ENCODE results near the gene ASIC4. TPM values are rescaled to one million over a fixed set of nuclear protein-coding genes. Genes with fewer than 3 reads are reported as not detected.

The ASIC4 gene
- total and polyA plus RNA-seq, 2 of the 13 experiments (the other 11 are each of a cell fraction or from before 2014, with no cell fraction given) = 0.03 TPM; not detected in 1

DNA sequence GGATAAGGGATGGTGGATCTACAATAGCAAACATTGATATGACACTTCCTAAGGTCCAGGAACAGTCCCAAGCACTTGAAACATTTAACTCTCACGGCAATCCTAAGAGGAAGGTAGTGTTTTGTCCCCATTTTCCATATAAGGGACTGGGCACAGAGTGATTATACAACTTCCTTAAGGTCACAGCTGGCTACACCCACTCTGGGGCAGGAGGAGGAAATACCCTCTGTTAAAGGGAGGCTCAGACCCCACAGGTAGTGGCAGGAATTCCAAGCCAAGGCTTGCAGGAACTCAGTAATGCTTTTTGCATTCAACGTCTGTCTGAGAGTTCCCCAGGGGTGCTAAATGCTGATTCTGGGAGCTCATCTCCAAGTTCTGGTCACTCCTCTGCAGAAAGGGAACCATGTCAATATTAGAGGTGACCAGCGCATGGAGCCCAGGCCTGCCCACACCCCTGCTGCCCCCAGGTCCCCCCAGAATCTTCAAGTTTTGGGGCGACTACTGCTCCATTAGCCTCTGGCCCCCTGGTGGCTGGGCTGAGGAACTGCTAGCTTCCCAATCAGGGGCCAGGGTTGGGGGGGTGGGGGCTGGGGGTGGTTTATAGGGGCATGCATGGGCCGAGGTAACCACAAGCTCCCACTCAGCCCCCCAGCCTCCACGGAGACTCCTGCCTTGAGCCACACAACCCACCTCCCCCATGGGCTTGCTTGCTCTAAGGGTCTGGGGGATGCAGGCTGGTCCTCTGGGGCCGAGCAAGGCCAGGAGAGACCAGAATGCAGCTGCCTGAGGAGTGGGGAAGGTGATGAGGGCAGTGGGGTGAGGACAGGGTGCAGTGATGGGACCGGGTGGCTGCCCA is 46.0 kb downstream of the ASIC4 start (continued):
- TF ChIP-seq MAZ (IDR thresholded peaks at IDR 0.05; ENCODE audit: borderline replicate concordance, low read depth, low read length) (no peak), MAZ (CRISPR knock-in tag; IDR thresholded peaks at IDR 0.05; ENCODE audit: low read depth) (0 out of 2 replicates have a peak, but pooled peaks have one; percentile 24), SP1 (IDR thresholded peaks at IDR 0.05) (no peak), SP1 (CRISPR knock-in tag; IDR thresholded peaks at IDR 0.05) (no peak), ZZZ3 (CRISPR knock-in tag; IDR thresholded peaks at IDR 0.05; ENCODE audit: borderline replicate concordance) (no peak), ZNF776 (CRISPR knock-in tag; IDR thresholded peaks at IDR 0.05) (0 out of 2 replicates have a peak, but pooled peaks have one; percentile 12), ZNF253 (CRISPR knock-in tag; IDR thresholded peaks at IDR 0.05; ENCODE audit: borderline replicate concordance) (no peak), ZNF382 (CRISPR knock-in tag; IDR thresholded peaks at IDR 0.05; ENCODE audit: borderline replicate concordance) (no peak), CBX2 (IDR thresholded peaks at IDR 0.05; ENCODE audit: low read depth, low read length) (no peak), CBX2 (CRISPR knock-in tag; IDR thresholded peaks at IDR 0.05; ENCODE audit: low read depth) (no peak), IRX3 (CRISPR knock-in tag; IDR thresholded peaks at IDR 0.05; ENCODE audit: borderline replicate concordance, low read depth) (no peak), WIZ (CRISPR knock-in tag; IDR thresholded peaks at IDR 0.05) (no peak), RFX5 (IDR thresholded peaks at IDR 0.05; ENCODE audit: low read depth, low read length) (no peak), KLF13 (CRISPR knock-in tag; IDR thresholded peaks at IDR 0.05) (no peak)
- TF ChIP-seq, protein P1, sequence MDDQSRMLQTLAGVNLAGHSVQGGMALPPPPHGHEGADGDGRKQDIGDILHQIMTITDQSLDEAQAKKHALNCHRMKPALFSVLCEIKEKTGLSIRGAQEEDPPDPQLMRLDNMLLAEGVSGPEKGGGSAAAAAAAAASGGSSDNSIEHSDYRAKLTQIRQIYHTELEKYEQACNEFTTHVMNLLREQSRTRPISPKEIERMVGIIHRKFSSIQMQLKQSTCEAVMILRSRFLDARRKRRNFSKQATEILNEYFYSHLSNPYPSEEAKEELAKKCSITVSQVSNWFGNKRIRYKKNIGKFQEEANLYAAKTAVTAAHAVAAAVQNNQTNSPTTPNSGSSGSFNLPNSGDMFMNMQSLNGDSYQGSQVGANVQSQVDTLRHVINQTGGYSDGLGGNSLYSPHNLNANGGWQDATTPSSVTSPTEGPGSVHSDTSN (CRISPR knock-in tag; IDR thresholded peaks at IDR 0.05; ENCODE audit: borderline replicate concordance) = no peak
- TF ChIP-seq, protein P2, sequence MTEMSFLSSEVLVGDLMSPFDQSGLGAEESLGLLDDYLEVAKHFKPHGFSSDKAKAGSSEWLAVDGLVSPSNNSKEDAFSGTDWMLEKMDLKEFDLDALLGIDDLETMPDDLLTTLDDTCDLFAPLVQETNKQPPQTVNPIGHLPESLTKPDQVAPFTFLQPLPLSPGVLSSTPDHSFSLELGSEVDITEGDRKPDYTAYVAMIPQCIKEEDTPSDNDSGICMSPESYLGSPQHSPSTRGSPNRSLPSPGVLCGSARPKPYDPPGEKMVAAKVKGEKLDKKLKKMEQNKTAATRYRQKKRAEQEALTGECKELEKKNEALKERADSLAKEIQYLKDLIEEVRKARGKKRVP (CRISPR knock-in tag; IDR thresholded peaks at IDR 0.05) = no peak
- TF ChIP-seq, protein P3, sequence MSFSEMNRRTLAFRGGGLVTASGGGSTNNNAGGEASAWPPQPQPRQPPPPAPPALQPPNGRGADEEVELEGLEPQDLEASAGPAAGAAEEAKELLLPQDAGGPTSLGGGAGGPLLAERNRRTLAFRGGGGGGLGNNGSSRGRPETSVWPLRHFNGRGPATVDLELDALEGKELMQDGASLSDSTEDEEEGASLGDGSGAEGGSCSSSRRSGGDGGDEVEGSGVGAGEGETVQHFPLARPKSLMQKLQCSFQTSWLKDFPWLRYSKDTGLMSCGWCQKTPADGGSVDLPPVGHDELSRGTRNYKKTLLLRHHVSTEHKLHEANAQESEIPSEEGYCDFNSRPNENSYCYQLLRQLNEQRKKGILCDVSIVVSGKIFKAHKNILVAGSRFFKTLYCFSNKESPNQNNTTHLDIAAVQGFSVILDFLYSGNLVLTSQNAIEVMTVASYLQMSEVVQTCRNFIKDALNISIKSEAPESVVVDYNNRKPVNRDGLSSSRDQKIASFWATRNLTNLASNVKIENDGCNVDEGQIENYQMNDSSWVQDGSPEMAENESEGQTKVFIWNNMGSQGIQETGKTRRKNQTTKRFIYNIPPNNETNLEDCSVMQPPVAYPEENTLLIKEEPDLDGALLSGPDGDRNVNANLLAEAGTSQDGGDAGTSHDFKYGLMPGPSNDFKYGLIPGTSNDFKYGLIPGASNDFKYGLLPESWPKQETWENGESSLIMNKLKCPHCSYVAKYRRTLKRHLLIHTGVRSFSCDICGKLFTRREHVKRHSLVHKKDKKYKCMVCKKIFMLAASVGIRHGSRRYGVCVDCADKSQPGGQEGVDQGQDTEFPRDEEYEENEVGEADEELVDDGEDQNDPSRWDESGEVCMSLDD (CRISPR knock-in tag; IDR thresholded peaks at IDR 0.05; ENCODE audit: borderline replicate concordance) = peak; percentile 97
- TF ChIP-seq, protein P4, sequence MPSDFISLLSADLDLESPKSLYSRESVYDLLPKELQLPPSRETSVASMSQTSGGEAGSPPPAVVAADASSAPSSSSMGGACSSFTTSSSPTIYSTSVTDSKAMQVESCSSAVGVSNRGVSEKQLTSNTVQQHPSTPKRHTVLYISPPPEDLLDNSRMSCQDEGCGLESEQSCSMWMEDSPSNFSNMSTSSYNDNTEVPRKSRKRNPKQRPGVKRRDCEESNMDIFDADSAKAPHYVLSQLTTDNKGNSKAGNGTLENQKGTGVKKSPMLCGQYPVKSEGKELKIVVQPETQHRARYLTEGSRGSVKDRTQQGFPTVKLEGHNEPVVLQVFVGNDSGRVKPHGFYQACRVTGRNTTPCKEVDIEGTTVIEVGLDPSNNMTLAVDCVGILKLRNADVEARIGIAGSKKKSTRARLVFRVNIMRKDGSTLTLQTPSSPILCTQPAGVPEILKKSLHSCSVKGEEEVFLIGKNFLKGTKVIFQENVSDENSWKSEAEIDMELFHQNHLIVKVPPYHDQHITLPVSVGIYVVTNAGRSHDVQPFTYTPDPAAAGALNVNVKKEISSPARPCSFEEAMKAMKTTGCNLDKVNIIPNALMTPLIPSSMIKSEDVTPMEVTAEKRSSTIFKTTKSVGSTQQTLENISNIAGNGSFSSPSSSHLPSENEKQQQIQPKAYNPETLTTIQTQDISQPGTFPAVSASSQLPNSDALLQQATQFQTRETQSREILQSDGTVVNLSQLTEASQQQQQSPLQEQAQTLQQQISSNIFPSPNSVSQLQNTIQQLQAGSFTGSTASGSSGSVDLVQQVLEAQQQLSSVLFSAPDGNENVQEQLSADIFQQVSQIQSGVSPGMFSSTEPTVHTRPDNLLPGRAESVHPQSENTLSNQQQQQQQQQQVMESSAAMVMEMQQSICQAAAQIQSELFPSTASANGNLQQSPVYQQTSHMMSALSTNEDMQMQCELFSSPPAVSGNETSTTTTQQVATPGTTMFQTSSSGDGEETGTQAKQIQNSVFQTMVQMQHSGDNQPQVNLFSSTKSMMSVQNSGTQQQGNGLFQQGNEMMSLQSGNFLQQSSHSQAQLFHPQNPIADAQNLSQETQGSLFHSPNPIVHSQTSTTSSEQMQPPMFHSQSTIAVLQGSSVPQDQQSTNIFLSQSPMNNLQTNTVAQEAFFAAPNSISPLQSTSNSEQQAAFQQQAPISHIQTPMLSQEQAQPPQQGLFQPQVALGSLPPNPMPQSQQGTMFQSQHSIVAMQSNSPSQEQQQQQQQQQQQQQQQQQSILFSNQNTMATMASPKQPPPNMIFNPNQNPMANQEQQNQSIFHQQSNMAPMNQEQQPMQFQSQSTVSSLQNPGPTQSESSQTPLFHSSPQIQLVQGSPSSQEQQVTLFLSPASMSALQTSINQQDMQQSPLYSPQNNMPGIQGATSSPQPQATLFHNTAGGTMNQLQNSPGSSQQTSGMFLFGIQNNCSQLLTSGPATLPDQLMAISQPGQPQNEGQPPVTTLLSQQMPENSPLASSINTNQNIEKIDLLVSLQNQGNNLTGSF (CRISPR knock-in tag; IDR thresholded peaks at IDR 0.05) = no peak

Data from HepG2 (cell line).